ENCODE data around the gene BAIAP2L2. TPM values are rescaled to one million over a fixed set of nuclear protein-coding genes. Genes with fewer than 3 reads are reported as not detected.

BAIAP2L2 gene
- total and polyA plus RNA-seq, 2 donors (not counting 3 experiments of a cell fraction or from before 2014, with no cell fraction given) = 0.20 to 0.35 TPM

DNA sequence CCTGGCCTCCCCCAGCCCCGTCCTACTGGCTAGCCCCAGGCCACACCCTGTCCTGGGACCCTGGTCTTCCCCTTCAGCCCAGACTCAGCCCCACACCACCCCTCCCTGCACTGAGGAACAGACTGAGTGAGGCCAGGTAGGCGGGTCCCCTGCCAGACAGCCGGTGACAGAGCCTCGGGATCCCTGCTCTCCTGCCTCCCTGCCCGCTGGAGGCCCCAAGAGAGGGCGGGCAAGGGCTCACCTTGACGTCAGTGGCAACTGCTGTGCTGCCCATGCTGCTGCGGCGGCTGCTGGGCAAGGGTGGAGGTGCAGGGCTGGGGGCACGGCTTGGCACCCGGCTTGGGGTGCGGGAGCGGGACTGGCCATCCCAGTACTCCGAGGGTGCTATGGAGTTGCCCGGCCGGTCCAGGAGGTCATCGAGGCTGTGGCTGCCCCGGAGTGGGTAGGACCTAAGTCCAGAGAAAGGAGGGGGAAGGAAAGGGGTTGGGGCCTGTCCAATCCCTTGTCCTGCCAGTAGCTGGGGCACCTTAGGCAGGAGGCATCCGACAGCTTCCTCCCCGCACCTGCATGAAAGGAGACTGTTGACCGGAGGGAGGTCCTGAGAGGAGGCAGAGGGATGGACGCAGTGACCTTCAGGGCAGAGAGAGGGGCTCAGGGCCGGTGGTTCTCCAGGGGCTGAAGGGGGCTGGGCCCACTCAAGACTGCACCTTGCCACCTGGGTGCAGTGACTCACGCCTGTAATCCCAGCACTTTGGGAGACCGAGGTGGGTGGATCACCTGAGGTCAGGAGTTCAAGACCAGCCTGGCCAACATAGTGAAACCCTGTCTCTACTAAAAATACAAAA is 24.3 kb downstream of the BAIAP2L2 start:
- no peak overlapping the region for H3K27ac ChIP-seq (ENCODE audit: insufficient read depth, low read depth, low read length)
- POLR2A ChIA-PET = no interaction called here
- intact Hi-C loops (cut with micrococcal nuclease) (no loop called here), dilution Hi-C loops (cut with MboI; ENCODE audit: extremely low pct_ligation_motif_present, low sequenced_read_pairs) (no loop called here)
- H3K9me3 ChIP-seq (replicated peaks; ENCODE audit: control insufficient read depth, insufficient read depth, low read length) = no peaks in the 10 kb centered on the region
- DNase-seq (ENCODE audit: low read depth, low spot score) = no peak
- CTCF ChIA-PET = interaction anchor here (1.1 to 1.4 kb wide), 3 partner anchors 12 to 144 kb away, joined by 3 read pairs; no protein-coding TSS in a partner anchor
- H3K4me1 ChIP-seq (ENCODE audit: control insufficient read depth, extremely low read depth, insufficient read depth, low read length) = peaks cover 5% of the 10 kb centered on the region
- H3K4me3 ChIP-seq (replicated peaks in 1 of 3; ENCODE audit: insufficient read depth in 1 of 3, low read depth in 1 of 3, low read length in 3 of 3) = no peak overlapping the region
- H3K27me3 ChIP-seq (ENCODE audit: control insufficient read depth in 2 of 2, insufficient read depth in 2 of 2, low read length in 2 of 2) = peaks cover 15 to 17% of the 10 kb centered on the region in 2 experiments
- no peaks in the 10 kb centered on the region for H3K79me2 ChIP-seq (ENCODE audit: control insufficient read depth, insufficient read depth, low read length)
- H4K20me1 ChIP-seq (replicated peaks; ENCODE audit: control insufficient read depth, extremely low read depth, insufficient read depth, low read length) = no peaks in the 10 kb centered on the region
- no peak overlapping the region for H3K9ac ChIP-seq (replicated peaks; ENCODE audit: extremely low read depth, insufficient read depth, low read length)
- no peaks in the 10 kb centered on the region for H3K9me1 ChIP-seq (replicated peaks; ENCODE audit: control insufficient read depth, extremely low read depth, insufficient read depth, low read length)
- no peak for FAIRE-seq
- H3K36me3 ChIP-seq (ENCODE audit: control insufficient read depth in 2 of 2, extremely low read depth in 1 of 2, insufficient read depth in 2 of 2, low read length in 2 of 2) = no peaks in the 10 kb centered on the region
- H3K4me2 ChIP-seq (ENCODE audit: insufficient read depth, low read length) = no peak overlapping the region
- no TSS peak for BruUV-seq (replicated peaks)
- no peak overlapping the region for H2AFZ ChIP-seq (ENCODE audit: low read depth, low read length)
- TF ChIP-seq POLR2AphosphoS5 (IDR thresholded peaks at IDR 0.05; ENCODE audit: insufficient read depth, low read depth, low read length) (no peak), FOS (IDR thresholded peaks at IDR 0.05; ENCODE audit: borderline replicate concordance, insufficient read depth, low read length) (no peak)
- TF ChIP-seq, protein P1, sequence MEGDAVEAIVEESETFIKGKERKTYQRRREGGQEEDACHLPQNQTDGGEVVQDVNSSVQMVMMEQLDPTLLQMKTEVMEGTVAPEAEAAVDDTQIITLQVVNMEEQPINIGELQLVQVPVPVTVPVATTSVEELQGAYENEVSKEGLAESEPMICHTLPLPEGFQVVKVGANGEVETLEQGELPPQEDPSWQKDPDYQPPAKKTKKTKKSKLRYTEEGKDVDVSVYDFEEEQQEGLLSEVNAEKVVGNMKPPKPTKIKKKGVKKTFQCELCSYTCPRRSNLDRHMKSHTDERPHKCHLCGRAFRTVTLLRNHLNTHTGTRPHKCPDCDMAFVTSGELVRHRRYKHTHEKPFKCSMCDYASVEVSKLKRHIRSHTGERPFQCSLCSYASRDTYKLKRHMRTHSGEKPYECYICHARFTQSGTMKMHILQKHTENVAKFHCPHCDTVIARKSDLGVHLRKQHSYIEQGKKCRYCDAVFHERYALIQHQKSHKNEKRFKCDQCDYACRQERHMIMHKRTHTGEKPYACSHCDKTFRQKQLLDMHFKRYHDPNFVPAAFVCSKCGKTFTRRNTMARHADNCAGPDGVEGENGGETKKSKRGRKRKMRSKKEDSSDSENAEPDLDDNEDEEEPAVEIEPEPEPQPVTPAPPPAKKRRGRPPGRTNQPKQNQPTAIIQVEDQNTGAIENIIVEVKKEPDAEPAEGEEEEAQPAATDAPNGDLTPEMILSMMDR (IDR thresholded peaks at IDR 0.05; ENCODE audit: extremely low read depth in 1 of 2, insufficient read depth in 1 of 2, low read depth in 1 of 2, low read length in 2 of 2) = no peak
- TF ChIP-seq, protein P2, sequence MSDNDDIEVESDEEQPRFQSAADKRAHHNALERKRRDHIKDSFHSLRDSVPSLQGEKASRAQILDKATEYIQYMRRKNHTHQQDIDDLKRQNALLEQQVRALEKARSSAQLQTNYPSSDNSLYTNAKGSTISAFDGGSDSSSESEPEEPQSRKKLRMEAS (IDR thresholded peaks at IDR 0.05; ENCODE audit: insufficient read depth, insufficient read length) = no peak
